ENCODE data around the gene FBXL3.
"Not testable (repeated sequence)": the region's sequence is repeated elsewhere in the genome, so short reads cannot be mapped to it uniquely, and the experiment has no call there.

The FBXL3 gene

GRCh38 chr13:76965759-76966421 lies 61.1 kb downstream of the FBXL3 start:
- H3K4me3 ChIP-seq (ENCODE audit: low read length) = no peak overlapping the region

GRCh38 chr13:76959734-76960133 lies 67.2 kb downstream of the FBXL3 start:
- H3K4me3 ChIP-seq (ENCODE audit: low read length) = not testable (repeated sequence)

More at GRCh38 chr13:76965759-76966421, 61.1 kb downstream of the FBXL3 start:
- TF ChIP-seq ZNF274 (IDR thresholded peaks at IDR 0.05; ENCODE audit: low read depth, low read length) = no peak

GRCh38 chr13:76958841-76959432 lies 68.0 kb downstream of the FBXL3 start:
- TF ChIP-seq ZNF274 (IDR thresholded peaks at IDR 0.05; ENCODE audit: low read depth, low read length) = no peak
- no peak overlapping the region for H3K4me3 ChIP-seq (ENCODE audit: low read length)

GRCh38 chr13:76955661-76956060 lies 71.3 kb downstream of the FBXL3 start:
- TF ChIP-seq ZNF274 (IDR thresholded peaks at IDR 0.05; ENCODE audit: low read depth, low read length) = no peak

More at GRCh38 chr13:76955661-76956060, 71.3 kb downstream of the FBXL3 start:
- no peak overlapping the region for H3K4me3 ChIP-seq (ENCODE audit: low read length)

Data from GM08714 (cell line).